Transverse colon (tissue), 4 donors: ENCODE results near the gene JPH3. TPM values are rescaled to one million over a fixed set of nuclear protein-coding genes. Genes with fewer than 3 reads are reported as not detected.

ENCODE experiments used
- DNase-seq: peaks from one replicate; pipeline ENCODE4 v3.0.0-alpha.2; 2019
- H3K27ac ChIP-seq, 4 donors: fragments of 200-600 bp; sonication (generic); 2 replicates each; pipeline ENCODE4 v1.5.1; 2016 to 2018; ENCODE audit warnings: inconsistent platforms in 4 of 4
- H3K27me3 ChIP-seq: fragments of 200-600 bp; sonication (generic); 2 replicates; pipeline ENCODE4 v1.5.1; 2017; ENCODE audit warnings: inconsistent platforms
- H3K36me3 ChIP-seq, 4 donors: fragments of 200-600 bp; sonication (generic); 2 replicates each; pipeline ENCODE4 v1.5.1; 2017 to 2019; ENCODE audit warnings: inconsistent platforms in 4 of 4
- H3K4me1 ChIP-seq, 4 donors: fragments of 200-600 bp; sonication (generic); 2 replicates each; pipeline ENCODE4 v1.5.1; 2017 to 2020; ENCODE audit warnings: inconsistent platforms in 4 of 4
- H3K4me3 ChIP-seq, 4 donors: fragments of 200-600 bp; sonication (generic); 1 replicate in 1 of 4; 2 replicates in 3 of 4; pipeline versions ENCODE4 v1.5.1 to v1.6.1; 2017 to 2019; ENCODE audit warnings: inconsistent platforms in 4 of 4
- H3K9me3 ChIP-seq, 2 donors: fragments of 200-600 bp; sonication (generic); 2 replicates each; pipeline ENCODE4 v1.5.1; 2017 to 2019; ENCODE audit warnings: inconsistent platforms in 2 of 2
- CTCF ChIP-seq, 5 experiments: fragments of 200-600 bp in 3 of 5; fragments of 450-650 bp in 2 of 5; sonication (generic) in 3 of 5; IDR thresholded peaks; 1 replicate in 2 of 5; 2 replicates in 3 of 5; pipeline ENCODE4 v1.5.1; 2016 to 2017; ENCODE audit warnings: antibody characterized with exemption in 5 of 5, inconsistent platforms in 3 of 5, mild to moderate bottlenecking in 2 of 5, moderate library complexity in 1 of 5
- EP300 ChIP-seq: sonication (generic); formaldehyde crosslinking; IDR thresholded peaks from one replicate; pipeline ENCODE4 v1.6.1; 2017; ENCODE audit warnings: antibody characterized with exemption, low read depth
- POLR2A ChIP-seq: fragments of 450-650 bp; IDR thresholded peaks from one replicate; pipeline ENCODE4 v1.6.1; 2016; ENCODE audit warnings: antibody characterized with exemption, mild to moderate bottlenecking, moderate library complexity
- POLR2AphosphoS5 ChIP-seq, 3 donors: sonication (generic); formaldehyde crosslinking; IDR thresholded peaks; one replicate each; pipeline ENCODE4 v1.6.1; 2016; ENCODE audit warnings: antibody characterized with exemption in 3 of 3
- WGBS, 2 donors: methylation state at CpG; one replicate each; pipeline ENCODE4 v1.1.5; 2018; ENCODE audit warnings: low coverage in 1 of 2; 5-methylcytosine and 5-hydroxymethylcytosine counted together
- in situ Hi-C, 4 donors: fragments of 200-750 bp; cut with MboI; loops; one replicate each; pipeline versions ENCODE4 v1.15.0 to v1.15.1; 2017; ENCODE audit warnings: low sequenced_read_pairs in 3 of 4, low pct_ligation_motif_present in 1 of 4, low pct_unique_long_range_greater_than_20kb in 1 of 4
- intact Hi-C: fragments of 100-400 bp; cut with DNase I; formaldehyde crosslinking; loops from one replicate; pipeline ENCODE4 v1.15.1; 2023; ENCODE audit warnings: low total_unique reads
- total RNA-seq, 4 donors: library from RNA; depleted of rRNA; stranded (reverse); fragments of >200 nt; gene quantifications; one replicate each; pipeline ENCODE4 v1.1.0, GENCODE V29; 2016

The JPH3 gene
- total RNA-seq, 4 donors from 2014 or later, result 0.32 to 5.2 (median 0.41) TPM; not detected in 1

- no peak for DNase-seq
- H3K27me3 ChIP-seq, result peaks cover 2% of the 10 kb centered on the region
- H3K4me1 ChIP-seq, result no peaks in the 10 kb centered on the region
- no peaks in the 10 kb centered on the region for H3K36me3 ChIP-seq
- no peak overlapping the region for H3K4me3 ChIP-seq
- in situ Hi-C loops, result no loop called here
- TF ChIP-seq CTCF (IDR thresholded peaks at IDR 0.05) (no peak), EP300 (no peak), POLR2A (no peak), POLR2AphosphoS5 (IDR thresholded peaks at IDR 0.05) (no peak)
- WGBS, 2 donors, result 88% methylated on average over 23 of the region's 25 CpGs; no CpG with 5 or more reads in 1 of the 2 donors
- no peak overlapping the region for H3K27ac ChIP-seq
- no peaks in the 10 kb centered on the region for H3K9me3 ChIP-seq
- intact Hi-C loops, result no loop called here
Observed at GRCh38 chr16:87654826-87655225, 52.5 kb downstream of the JPH3 start.

GRCh38 chr16:87656328-87656727 is 54.0 kb downstream of the JPH3 start:
- Histone ChIP-seq H3K9me3 (no peaks in the 10 kb centered on the region), H3K27me3 (peaks cover 7% of the 10 kb centered on the region), H3K36me3 (no peaks in the 10 kb centered on the region), H3K4me1 (no peaks in the 10 kb centered on the region), H3K4me3 (no peak overlapping the region), H3K27ac (no peak overlapping the region)
- 54% methylated on average over 14 of the region's 14 CpGs; no CpG with 5 or more reads in 1 of the 2 donors for WGBS, 2 donors
- intact Hi-C loops, result no loop called here
- no peak for DNase-seq
- in situ Hi-C loops, result no loop called here
- TF ChIP-seq EP300, result no peak
- TF ChIP-seq POLR2AphosphoS5 (IDR thresholded peaks at IDR 0.05), result no peak
- TF ChIP-seq CTCF (IDR thresholded peaks at IDR 0.05), result no peak
- TF ChIP-seq POLR2A, result no peak

GRCh38 chr16:87657621-87658192 is 55.4 kb downstream of the JPH3 start:
- no peaks in the 10 kb centered on the region for H3K4me1 ChIP-seq
- H3K27me3 ChIP-seq, result peaks cover 7% of the 10 kb centered on the region
- no peak for TF ChIP-seq CTCF (IDR thresholded peaks at IDR 0.05)
- no peak for DNase-seq
- H3K36me3 ChIP-seq, result no peaks in the 10 kb centered on the region
- intact Hi-C loops (no loop called here), in situ Hi-C loops (no loop called here)
- no peak overlapping the region for H3K4me3 ChIP-seq
- H3K9me3 ChIP-seq, result no peaks in the 10 kb centered on the region
- WGBS, 2 donors, result 67% methylated on average over 7 of the region's 7 CpGs; no CpG with 5 or more reads in 1 of the 2 donors
- no peak overlapping the region for H3K27ac ChIP-seq

GRCh38 chr16:87658564-87659225 is 56.4 kb downstream of the JPH3 start:
- no peaks in the 10 kb centered on the region for H3K36me3 ChIP-seq
- intact Hi-C loops, result no loop called here
- WGBS, 2 donors, result 24% methylated on average over 14 of the region's 14 CpGs; no CpG with 5 or more reads in 1 of the 2 donors
- in situ Hi-C loops, result no loop called here
- H3K9me3 ChIP-seq, result no peaks in the 10 kb centered on the region
- H3K27me3 ChIP-seq, result peaks cover 7% of the 10 kb centered on the region
- TF ChIP-seq EP300 (no peak), CTCF (IDR thresholded peaks at IDR 0.05) (no peak), POLR2AphosphoS5 (IDR thresholded peaks at IDR 0.05) (no peak), POLR2A (no peak)
- no peak overlapping the region for H3K27ac ChIP-seq
- H3K4me3 ChIP-seq, result no peak overlapping the region
- H3K4me1 ChIP-seq, result no peaks in the 10 kb centered on the region
- DNase-seq, result no peak
